HUDEP-2 (cell line): Measurements from ENCODE around the gene SUCLG2.

Experiments
- DNase-seq, 76 experiments: peaks; one replicate each; lab custom pipeline; 2025; ENCODE audit not compliant: unreplicated experiment in 76 of 76; lab: John Stamatoyannopoulos, UW

Gene SUCLG2

GRCh38 chr3:67649681-67650080 lies 4.7 kb downstream of the SUCLG2 start:
- DNase-seq: no peak

- DNase-seq: no peak
Observed at GRCh38 chr3:67648701-67649100, 5.7 kb downstream of the SUCLG2 start.

GRCh38 chr3:67648229-67648628 lies 6.2 kb downstream of the SUCLG2 start:
- no peak for DNase-seq

GRCh38 chr3:67647390-67647878 lies 7.0 kb downstream of the SUCLG2 start:
- no peak for DNase-seq

GRCh38 chr3:67646586-67647234 lies 7.7 kb downstream of the SUCLG2 start:
- peak in 3 of 76 experiments; percentile 0 to 11 (median 5) for DNase-seq

- DNase-seq: no peak
Observed at GRCh38 chr3:67644827-67645226, 9.6 kb downstream of the SUCLG2 start.

- DNase-seq: no peak
Observed at GRCh38 chr3:67642734-67643133, 11.7 kb downstream of the SUCLG2 start.

- no peak for DNase-seq
Observed at GRCh38 chr3:67642190-67642589, 12.2 kb downstream of the SUCLG2 start.

- DNase-seq: no peak
Observed at GRCh38 chr3:67641451-67641850, 13.0 kb downstream of the SUCLG2 start.

GRCh38 chr3:67640023-67640660 lies 14.3 kb downstream of the SUCLG2 start:
- no peak for DNase-seq

GRCh38 chr3:67637255-67637900 lies 17.0 kb downstream of the SUCLG2 start:
- DNase-seq: no peak

GRCh38 chr3:67635806-67636205 lies 18.6 kb downstream of the SUCLG2 start:
- no peak for DNase-seq

- no peak for DNase-seq
Observed at GRCh38 chr3:67635257-67635656, 19.2 kb downstream of the SUCLG2 start.

- no peak for DNase-seq
Observed at GRCh38 chr3:67630666-67631362, 23.6 kb downstream of the SUCLG2 start.

- no peak for DNase-seq
Observed at GRCh38 chr3:67624687-67625086, 29.7 kb downstream of the SUCLG2 start.

GRCh38 chr3:67624078-67624477 lies 30.3 kb downstream of the SUCLG2 start:
- DNase-seq: no peak

GRCh38 chr3:67622652-67623051 lies 31.8 kb downstream of the SUCLG2 start:
- DNase-seq: no peak

- no peak for DNase-seq
Observed at GRCh38 chr3:67620869-67621268, 33.5 kb downstream of the SUCLG2 start.

GRCh38 chr3:67619991-67620390 lies 34.4 kb downstream of the SUCLG2 start:
- no peak for DNase-seq

GRCh38 chr3:67617518-67617917 lies 36.9 kb downstream of the SUCLG2 start:
- DNase-seq: no peak

- no peak for DNase-seq
Observed at GRCh38 chr3:67616046-67616445, 38.4 kb downstream of the SUCLG2 start.
